K562 (cell line): ENCODE data around the gene HBEGF. TPM values are rescaled to one million over a fixed set of nuclear protein-coding genes. Genes with fewer than 3 reads are reported as not detected.

Experiments
- ATAC-seq: fragments of 200-7000 bp; cut with Tn5 transposase; 3 replicates; pipeline ENCODE4 v1.9.1; 2020; ENCODE audit warnings: moderate library complexity
- BruUV-seq: library from RNA; stranded (reverse); fragments of 400-500 nt; replicated peaks from 2 replicates; lab custom pipeline; 2021; lab: Mats Ljungman, UMichigan
- CTCF ChIA-PET: fragments of 300-600 bp; formaldehyde crosslinking; extraction: SDS; loops from one replicate; lab custom pipeline; 2021; ENCODE audit warnings: low intra/inter-chr PET ratio; lab: Yijun Ruan, JAX
- POLR2A ChIA-PET: fragments of 300-600, 350-650 bp; sonication (Branson Sonifier 250); formaldehyde crosslinking; extraction: SDS; loops from one replicate; lab custom pipeline; 2021; ENCODE audit warnings: antibody characterized with exemption, inconsistent platforms; lab: Yijun Ruan, JAX
- DNase-seq, 4 experiments: peaks; one replicate each; pipeline versions ENCODE4 v3.0.0 to v3.0.0-alpha.2; 2011 to 2018; ENCODE audit warnings: low spot score in 3 of 4, mixed read lengths in 3 of 4; ENCODE audit errors: extremely low read depth in 1 of 4
- FAIRE-seq: peaks from 2 replicates; lab custom pipeline; 2011; peaks lifted over from hg19 to GRCh38; lab: Jason Lieb, UNC
- H2AFZ ChIP-seq: 2 replicates; pipeline ENCODE4 v1.6.0; 2011; ENCODE audit warnings: low read depth, low read length, control low read depth, inconsistent platforms
- H3K27ac ChIP-seq: fragments of 200-600 bp; 3 replicates; pipeline ENCODE4 v1.8.0; 2011; ENCODE audit warnings: low read depth, mild to moderate bottlenecking, control low read depth, inconsistent platforms, low read length, moderate library complexity, mixed read lengths; ENCODE audit errors: extremely low read depth
- H3K27me3 ChIP-seq, 2 experiments: fragments of 300-600 bp in 1 of 2; 2 replicates in 1 of 2; 3 replicates in 1 of 2; pipeline versions ENCODE4 v1.6.0 to v1.8.0; 2011; ENCODE audit warnings: inconsistent platforms in 2 of 2, low read length in 2 of 2, mild to moderate bottlenecking in 1 of 2, mixed read lengths in 1 of 2, moderate library complexity in 1 of 2; ENCODE audit not compliant: control insufficient read depth in 2 of 2, insufficient read depth in 2 of 2
- H3K36me3 ChIP-seq: fragments of 300-600 bp; 3 replicates; pipeline ENCODE4 v1.8.0; 2011; ENCODE audit warnings: mild to moderate bottlenecking, low read length, inconsistent platforms; ENCODE audit not compliant: control insufficient read depth, insufficient read depth
- H3K4me1 ChIP-seq, 2 experiments: fragments of 200-600 bp in 1 of 2; replicated peaks in 1 of 2; 2 replicates in 1 of 2; 3 replicates in 1 of 2; pipeline versions ENCODE4 v1.5.1 to v1.8.0; 2011; ENCODE audit warnings: inconsistent platforms in 2 of 2, low read length in 2 of 2, mild to moderate bottlenecking in 1 of 2, mixed read lengths in 1 of 2, moderate library complexity in 1 of 2; ENCODE audit not compliant: control insufficient read depth in 2 of 2, insufficient read depth in 2 of 2
- H3K4me2 ChIP-seq: 2 replicates; pipeline ENCODE4 v1.6.1; 2011; ENCODE audit warnings: low read length, control low read depth, inconsistent platforms, mixed read lengths; ENCODE audit not compliant: insufficient read depth
- H3K4me3 ChIP-seq: fragments of 200-600 bp; sonication (generic), shearing (Covaris generic); 2 replicates; pipeline ENCODE4 v1.5.1; 2016; ENCODE audit warnings: control low read depth, inconsistent platforms
- H3K79me2 ChIP-seq: fragments of 200-600 bp; 3 replicates; pipeline ENCODE4 v1.8.0; 2011; ENCODE audit warnings: low read length, inconsistent platforms; ENCODE audit not compliant: control insufficient read depth, insufficient read depth
- H3K9ac ChIP-seq, 2 experiments: 2 replicates each; pipeline versions ENCODE4 v1.6.0 to v1.6.1; 2011; ENCODE audit warnings: low read depth in 2 of 2, low read length in 2 of 2, control low read depth in 1 of 2, inconsistent platforms in 1 of 2, mild to moderate bottlenecking in 1 of 2, mixed read lengths in 1 of 2; ENCODE audit not compliant: insufficient read depth in 1 of 2
- H3K9me1 ChIP-seq: one replicate; pipeline ENCODE4 v1.6.0; 2011; ENCODE audit warnings: inconsistent platforms, mild to moderate bottlenecking, low read length, moderate library complexity; ENCODE audit not compliant: control insufficient read depth, insufficient read depth
- H3K9me3 ChIP-seq: replicated peaks from 2 replicates; pipeline ENCODE4 v1.5.1; 2011; ENCODE audit warnings: low read depth, low read length, inconsistent platforms; ENCODE audit not compliant: control insufficient read depth, insufficient read depth
- H4K20me1 ChIP-seq: replicated peaks from 2 replicates; pipeline ENCODE4 v1.6.1; 2011; ENCODE audit warnings: low read length, inconsistent platforms, mixed read lengths; ENCODE audit not compliant: control insufficient read depth, insufficient read depth
- ETV5 ChIP-seq: sonication (generic); formaldehyde crosslinking; IDR thresholded peaks from 2 replicates; pipeline ENCODE4 v1.4.0; 2020; ENCODE audit warnings: low read depth, mild to moderate bottlenecking, missing genetic modification reagents
- KLF13 ChIP-seq: fragments of 450-650 bp; IDR thresholded peaks from 2 replicates; pipeline ENCODE4 v1.6.1; 2016; ENCODE audit warnings: missing genetic modification characterization, low read depth, mild to moderate bottlenecking, missing compliant biosample characterization, moderate library complexity, borderline replicate concordance
- NELFE ChIP-seq: IDR thresholded peaks from 2 replicates; pipeline ENCODE4 v1.6.1; 2011; ENCODE audit warnings: mild to moderate bottlenecking; ENCODE audit not compliant: insufficient read depth, insufficient read length
- NR1H2 ChIP-seq: sonication (generic); formaldehyde crosslinking; IDR thresholded peaks from 2 replicates; pipeline ENCODE4 v1.4.0; 2020; ENCODE audit warnings: mild to moderate bottlenecking, missing genetic modification reagents
- SAP30 ChIP-seq: fragments of 200-600 bp; sonication (generic); IDR thresholded peaks from 2 replicates; pipeline ENCODE4 v1.6.1; 2012; ENCODE audit warnings: borderline replicate concordance, low read depth, mild to moderate bottlenecking, moderate library complexity, low read length, control low read depth, inconsistent platforms; ENCODE audit not compliant: insufficient read depth, poor library complexity, severe bottlenecking
- TOE1 ChIP-seq, 2 experiments: fragments of 450-650 bp in 1 of 2; sonication (generic) in 1 of 2; formaldehyde crosslinking in 1 of 2; IDR thresholded peaks; 2 replicates each; pipeline versions ENCODE4 v1.7.1 to v1.8.0; 2016 to 2022; ENCODE audit warnings: borderline replicate concordance in 2 of 2, mild to moderate bottlenecking in 2 of 2, antibody characterized with exemption in 1 of 2, inconsistent platforms in 1 of 2, low read depth in 1 of 2, missing genetic modification reagents in 1 of 2, moderate library complexity in 1 of 2
- ZBTB9 ChIP-seq: fragments of 450-650 bp; formaldehyde crosslinking; IDR thresholded peaks from 2 replicates; pipeline ENCODE4 v1.4.0; 2020; ENCODE audit warnings: mild to moderate bottlenecking, moderate library complexity
- ZNF212 ChIP-seq: fragments of 450-650 bp; formaldehyde crosslinking; IDR thresholded peaks from 2 replicates; pipeline ENCODE4 v1.4.0; 2020; ENCODE audit warnings: mild to moderate bottlenecking
- ZNF57 ChIP-seq: fragments of 450-650 bp; formaldehyde crosslinking; IDR thresholded peaks from 2 replicates; pipeline ENCODE4 v1.4.0; 2020; ENCODE audit warnings: mild to moderate bottlenecking, moderate library complexity
- in situ Hi-C: fragments of 300-500 bp; cut with MboI; formaldehyde crosslinking; loops from 4 replicates; pipeline ENCODE4 v1.15.0; 2018; ENCODE audit warnings: inconsistent platforms, mixed read lengths
- intact Hi-C: fragments of 100-400 bp; cut with micrococcal nuclease; formaldehyde crosslinking; loops from 2 replicates; pipeline ENCODE4 v1.14.2; 2022
- polyA plus RNA-seq, 8 experiments: library from polyadenylated mRNA; depleted of rRNA in 4 of 8; stranded (reverse) in 5 of 8; unstranded in 3 of 8; fragments of >200 nt; fragmentation: Nextera tagmentation in 2 of 8; fragmentation: Illumina TruSeq in 1 of 8; extraction: Ambion mirVana in 2 of 8; extraction: Trizol in 1 of 8; gene quantifications; 2 replicates each; pipeline versions ENCODE4 v1.2.1 to v1.2.3, GENCODE V29; 2011 to 2014; ENCODE audit warnings: inconsistent platforms in 1 of 8, missing spikeins in 1 of 8
- total RNA-seq, 7 experiments: library from RNA; depleted of rRNA in 6 of 7; stranded (reverse); fragments of >200 nt in 6 of 7; fragmentation: Illumina TruSeq in 2 of 7; extraction: Trizol in 2 of 7; gene quantifications; 2 replicates each; pipeline versions ENCODE4 v1.2.1 to v1.2.3, GENCODE V29; 2011 to 2021; ENCODE audit warnings: low replicate concordance in 1 of 7

Gene HBEGF
- total and polyA plus RNA-seq, 9 of the 15 experiments (the other 6 are each of a cell fraction or from before 2014, with no cell fraction given), result 0.11 to 1.1 (median 0.60) TPM

GRCh38 chr5:140341591-140341990 lies 4.8 kb downstream of the HBEGF start (continued):
- TF ChIP-seq ZBTB9 (CRISPR knock-in tag) (no peak), ZNF212 (CRISPR knock-in tag) (no peak), NR1H2 (CRISPR knock-in tag) (no peak), SAP30 (no peak), NELFE (no peak), ETV5 (no peak)
- TF ChIP-seq, all 486 proteins: peak for 0

- ATAC-seq, result no peak
- no peak overlapping the region for H3K4me3 ChIP-seq
- TF ChIP-seq KLF13 (tag), result no peak
- TF ChIP-seq TOE1 (IDR thresholded peaks at IDR 0.05; ENCODE audit: borderline replicate concordance), result no peak
- no peak for TF ChIP-seq TOE1 (CRISPR knock-in tag; IDR thresholded peaks at IDR 0.05; ENCODE audit: borderline replicate concordance, low read depth)
- no peak for TF ChIP-seq ZNF57 (CRISPR knock-in tag)
- TF ChIP-seq, all 486 proteins: peak for 0
- no peak for DNase-seq
- H3K4me2 ChIP-seq, result no peak overlapping the region
- no peaks in the 10 kb centered on the region for H3K79me2 ChIP-seq
- no peaks in the 10 kb centered on the region for H3K36me3 ChIP-seq
- no peak overlapping the region for H2AFZ ChIP-seq
- H3K9me1 ChIP-seq, result no peaks in the 10 kb centered on the region
- ChIA-PET CTCF (no interaction called here), POLR2A (interaction anchor here (1.2 to 1.5 kb wide), 2 partner anchors 11 to 19 kb away, joined by 3 read pairs; no protein-coding TSS in a partner anchor)
- no peak overlapping the region for H3K27ac ChIP-seq
- FAIRE-seq, result no peak
- H3K27me3 ChIP-seq, result no peaks in the 10 kb centered on the region
- H3K4me1 ChIP-seq, result peaks cover 5 to 10% of the 10 kb centered on the region in 2 experiments; a peak in 2 of 5 replicates
- H3K9me3 ChIP-seq, result no peaks in the 10 kb centered on the region
- H3K9ac ChIP-seq, result no peak overlapping the region
- no peaks in the 10 kb centered on the region for H4K20me1 ChIP-seq
- in situ Hi-C loops, result no loop called here
- intact Hi-C loops, result no loop called here
- no TSS peak for BruUV-seq
These were observed 5.7 kb downstream of the HBEGF start for GRCh38 chr5:140340605-140341121.
